ENCODE results near the gene ZNF628.
A peak's percentile ranks its signal among the peaks of the same experiment; 100 is the strongest.

GRCh38 chr19:55461259-55461973 lies 15.0 kb upstream of the ZNF628 start, which contains the start of gene ISOC2:
- TF ChIP-seq, protein P1, sequence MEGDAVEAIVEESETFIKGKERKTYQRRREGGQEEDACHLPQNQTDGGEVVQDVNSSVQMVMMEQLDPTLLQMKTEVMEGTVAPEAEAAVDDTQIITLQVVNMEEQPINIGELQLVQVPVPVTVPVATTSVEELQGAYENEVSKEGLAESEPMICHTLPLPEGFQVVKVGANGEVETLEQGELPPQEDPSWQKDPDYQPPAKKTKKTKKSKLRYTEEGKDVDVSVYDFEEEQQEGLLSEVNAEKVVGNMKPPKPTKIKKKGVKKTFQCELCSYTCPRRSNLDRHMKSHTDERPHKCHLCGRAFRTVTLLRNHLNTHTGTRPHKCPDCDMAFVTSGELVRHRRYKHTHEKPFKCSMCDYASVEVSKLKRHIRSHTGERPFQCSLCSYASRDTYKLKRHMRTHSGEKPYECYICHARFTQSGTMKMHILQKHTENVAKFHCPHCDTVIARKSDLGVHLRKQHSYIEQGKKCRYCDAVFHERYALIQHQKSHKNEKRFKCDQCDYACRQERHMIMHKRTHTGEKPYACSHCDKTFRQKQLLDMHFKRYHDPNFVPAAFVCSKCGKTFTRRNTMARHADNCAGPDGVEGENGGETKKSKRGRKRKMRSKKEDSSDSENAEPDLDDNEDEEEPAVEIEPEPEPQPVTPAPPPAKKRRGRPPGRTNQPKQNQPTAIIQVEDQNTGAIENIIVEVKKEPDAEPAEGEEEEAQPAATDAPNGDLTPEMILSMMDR (IDR thresholded peaks at IDR 0.05): no peak
- TF ChIP-seq POLR2A (IDR thresholded peaks at IDR 0.05): peak; percentile 82

All from ovary (tissue), 3 donors.